Stimulated activated CD8-positive, alpha-beta memory T cell treated with anti-CD3 and anti-CD28 coated beads, Interleukin-4, amount 100 ng/mL, for 4 hours (primary cell): ENCODE results near the gene RND2.

Experiments
- DNase-seq, 2 donors: peaks; one replicate each; pipeline ENCODE4 v3.0.0-alpha.2; 2020; ENCODE audit warnings: low read depth in 2 of 2, low spot score in 1 of 2

RND2 gene

DNA sequence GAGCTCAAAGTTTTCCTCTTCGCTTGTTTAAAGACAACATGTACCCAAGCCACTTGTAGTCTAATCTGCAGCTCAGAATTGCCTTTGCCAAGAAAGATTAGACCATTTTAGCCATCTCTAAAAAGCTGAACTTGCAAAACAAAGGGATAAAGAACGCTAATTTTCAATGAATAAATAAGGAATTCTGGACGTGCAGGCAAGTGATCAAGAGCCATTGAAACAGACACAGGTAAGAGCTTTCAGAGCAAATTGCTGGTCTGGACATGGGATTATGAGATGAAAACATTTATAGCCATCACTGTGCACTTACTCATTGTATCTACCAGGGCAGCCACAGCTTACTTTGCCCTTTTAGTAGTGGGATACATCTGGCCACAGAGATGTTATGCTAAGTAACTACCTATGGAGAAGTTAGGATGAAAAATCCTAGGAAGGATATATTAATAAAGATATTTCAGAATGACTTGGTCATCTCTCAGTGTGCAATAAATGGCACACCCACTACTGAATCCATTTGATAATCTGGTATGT, 44.4 kb downstream of the RND2 start:
- DNase-seq = no peak

DNA sequence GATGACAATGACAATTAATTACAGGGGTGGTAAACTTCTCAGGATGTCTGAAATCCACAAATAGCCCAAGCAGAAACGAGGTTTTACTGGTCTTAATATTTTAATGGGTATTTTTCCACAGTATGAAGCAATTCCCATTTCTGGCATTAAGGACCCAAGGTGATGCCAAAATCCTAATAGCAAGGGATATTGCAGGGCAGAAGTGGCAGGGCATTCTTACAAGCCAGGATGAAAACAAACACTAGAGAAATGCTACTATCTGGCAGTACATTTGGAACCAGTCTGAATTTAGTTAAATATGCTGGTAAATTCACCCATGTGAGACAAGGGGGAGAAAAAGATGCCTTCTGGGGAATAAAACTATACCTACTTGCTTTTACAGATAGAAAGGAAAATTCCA, 45.2 kb downstream of the RND2 start:
- DNase-seq = no peak

DNA sequence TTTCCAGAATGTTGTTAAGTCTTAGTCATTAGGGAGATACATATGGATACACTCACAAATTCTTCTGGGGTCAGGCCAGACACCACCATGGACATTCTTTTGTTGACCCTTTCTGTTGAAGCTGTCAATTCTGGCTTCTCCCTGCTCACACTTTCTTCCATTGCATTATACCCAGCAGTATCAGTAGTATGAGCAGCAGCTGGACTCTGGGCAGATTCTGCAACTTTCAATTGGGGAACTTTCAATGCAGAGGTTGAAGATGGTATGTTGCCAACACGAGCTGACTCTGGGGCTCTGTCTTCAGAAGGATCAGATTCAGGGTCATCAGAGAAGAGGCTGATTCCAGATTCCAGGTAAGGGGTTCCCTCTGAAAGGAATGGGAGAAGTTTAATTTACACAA, 45.8 kb downstream of the RND2 start:
- no peak for DNase-seq

DNA sequence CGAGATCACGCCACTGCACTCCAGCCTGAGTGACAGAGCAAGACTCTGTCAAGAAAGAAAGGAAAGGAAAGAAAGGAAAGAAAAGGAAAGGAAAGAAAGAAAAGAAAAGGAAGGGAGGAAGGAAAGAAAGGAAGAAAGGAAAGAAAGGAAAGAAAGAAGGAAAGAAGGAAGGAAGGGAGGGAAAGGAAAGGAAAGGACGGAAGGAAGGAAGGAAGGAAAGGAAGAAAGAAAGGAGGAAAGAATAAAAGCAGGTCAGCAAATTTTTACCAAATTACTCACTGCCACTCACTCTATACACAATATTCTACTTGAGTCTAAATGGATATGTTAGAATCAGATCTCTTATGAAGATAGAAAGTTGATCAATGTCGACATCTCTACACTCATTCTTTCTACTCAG, 49.8 kb downstream of the RND2 start:
- no peak for DNase-seq

DNA sequence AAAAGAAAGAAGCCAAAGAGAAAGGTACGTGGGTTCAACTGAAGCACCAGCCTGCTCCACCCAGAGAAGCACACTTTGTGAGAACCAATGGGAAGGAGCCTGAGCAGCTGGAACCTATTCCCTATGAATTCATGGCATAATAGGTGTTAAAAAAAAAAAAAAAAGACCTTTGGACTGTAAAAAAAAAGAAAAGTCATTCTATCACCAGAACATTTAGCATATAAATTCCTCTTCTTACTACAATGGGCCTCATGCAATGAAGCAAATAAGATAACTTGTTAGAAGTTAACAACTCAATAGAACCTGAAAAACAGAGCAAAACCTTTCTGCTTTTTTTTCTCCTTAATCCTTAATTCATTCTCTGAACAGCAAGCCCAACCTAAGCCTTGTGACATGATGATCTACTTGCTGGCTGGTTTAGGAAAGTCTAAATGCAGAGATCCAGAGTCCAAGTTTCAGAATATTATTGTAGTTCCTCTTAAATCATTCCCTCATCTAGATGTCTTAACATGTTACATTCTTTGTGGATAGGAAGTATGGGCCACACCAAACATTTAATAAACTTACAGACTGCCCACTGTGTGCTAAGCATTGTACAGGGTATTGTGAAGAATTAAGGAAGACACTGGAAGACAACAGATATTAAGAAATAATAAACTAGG, 54.7 kb downstream of the RND2 start:
- no peak for DNase-seq
